ENCODE measurements around the gene CTXND1. TPM values are rescaled to one million over a fixed set of nuclear protein-coding genes. Genes with fewer than 3 reads are reported as not detected.

Gene CTXND1
- total and polyA plus RNA-seq, 2 of the 13 experiments (the other 11 are each of a cell fraction or from before 2014, with no cell fraction given): 1.2 to 2.1 TPM

DNA sequence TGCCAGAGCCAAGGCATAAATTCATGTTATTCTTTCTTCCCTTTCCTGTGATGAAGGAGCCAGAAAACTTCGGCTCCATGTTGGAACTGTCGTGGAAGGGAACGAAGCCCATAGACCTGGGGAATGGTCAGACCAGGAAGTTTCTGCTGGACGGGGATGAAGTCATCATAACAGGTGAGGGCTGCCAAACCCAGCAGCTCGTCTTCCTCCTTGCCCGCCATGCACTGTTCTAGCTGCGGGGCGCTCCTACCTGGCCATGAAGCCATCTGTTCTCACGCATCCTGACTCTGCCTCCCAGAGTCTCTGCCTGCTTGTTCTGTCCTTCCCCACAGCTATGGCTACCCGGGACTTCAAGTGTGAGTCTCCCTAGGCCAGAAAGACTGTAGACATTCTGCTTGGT is 71.0 kb downstream of the CTXND1 start (continued):
- TF ChIP-seq, protein P1, sequence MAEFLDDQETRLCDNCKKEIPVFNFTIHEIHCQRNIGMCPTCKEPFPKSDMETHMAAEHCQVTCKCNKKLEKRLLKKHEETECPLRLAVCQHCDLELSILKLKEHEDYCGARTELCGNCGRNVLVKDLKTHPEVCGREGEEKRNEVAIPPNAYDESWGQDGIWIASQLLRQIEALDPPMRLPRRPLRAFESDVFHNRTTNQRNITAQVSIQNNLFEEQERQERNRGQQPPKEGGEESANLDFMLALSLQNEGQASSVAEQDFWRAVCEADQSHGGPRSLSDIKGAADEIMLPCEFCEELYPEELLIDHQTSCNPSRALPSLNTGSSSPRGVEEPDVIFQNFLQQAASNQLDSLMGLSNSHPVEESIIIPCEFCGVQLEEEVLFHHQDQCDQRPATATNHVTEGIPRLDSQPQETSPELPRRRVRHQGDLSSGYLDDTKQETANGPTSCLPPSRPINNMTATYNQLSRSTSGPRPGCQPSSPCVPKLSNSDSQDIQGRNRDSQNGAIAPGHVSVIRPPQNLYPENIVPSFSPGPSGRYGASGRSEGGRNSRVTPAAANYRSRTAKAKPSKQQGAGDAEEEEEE (CRISPR knock-in tag; IDR thresholded peaks at IDR 0.05; ENCODE audit: borderline replicate concordance): no peak
- TF ChIP-seq ISL2 (CRISPR knock-in tag; IDR thresholded peaks at IDR 0.05): no peak
- TF ChIP-seq ZNF619 (CRISPR knock-in tag; IDR thresholded peaks at IDR 0.05): no peak
- TF ChIP-seq, protein P2, sequence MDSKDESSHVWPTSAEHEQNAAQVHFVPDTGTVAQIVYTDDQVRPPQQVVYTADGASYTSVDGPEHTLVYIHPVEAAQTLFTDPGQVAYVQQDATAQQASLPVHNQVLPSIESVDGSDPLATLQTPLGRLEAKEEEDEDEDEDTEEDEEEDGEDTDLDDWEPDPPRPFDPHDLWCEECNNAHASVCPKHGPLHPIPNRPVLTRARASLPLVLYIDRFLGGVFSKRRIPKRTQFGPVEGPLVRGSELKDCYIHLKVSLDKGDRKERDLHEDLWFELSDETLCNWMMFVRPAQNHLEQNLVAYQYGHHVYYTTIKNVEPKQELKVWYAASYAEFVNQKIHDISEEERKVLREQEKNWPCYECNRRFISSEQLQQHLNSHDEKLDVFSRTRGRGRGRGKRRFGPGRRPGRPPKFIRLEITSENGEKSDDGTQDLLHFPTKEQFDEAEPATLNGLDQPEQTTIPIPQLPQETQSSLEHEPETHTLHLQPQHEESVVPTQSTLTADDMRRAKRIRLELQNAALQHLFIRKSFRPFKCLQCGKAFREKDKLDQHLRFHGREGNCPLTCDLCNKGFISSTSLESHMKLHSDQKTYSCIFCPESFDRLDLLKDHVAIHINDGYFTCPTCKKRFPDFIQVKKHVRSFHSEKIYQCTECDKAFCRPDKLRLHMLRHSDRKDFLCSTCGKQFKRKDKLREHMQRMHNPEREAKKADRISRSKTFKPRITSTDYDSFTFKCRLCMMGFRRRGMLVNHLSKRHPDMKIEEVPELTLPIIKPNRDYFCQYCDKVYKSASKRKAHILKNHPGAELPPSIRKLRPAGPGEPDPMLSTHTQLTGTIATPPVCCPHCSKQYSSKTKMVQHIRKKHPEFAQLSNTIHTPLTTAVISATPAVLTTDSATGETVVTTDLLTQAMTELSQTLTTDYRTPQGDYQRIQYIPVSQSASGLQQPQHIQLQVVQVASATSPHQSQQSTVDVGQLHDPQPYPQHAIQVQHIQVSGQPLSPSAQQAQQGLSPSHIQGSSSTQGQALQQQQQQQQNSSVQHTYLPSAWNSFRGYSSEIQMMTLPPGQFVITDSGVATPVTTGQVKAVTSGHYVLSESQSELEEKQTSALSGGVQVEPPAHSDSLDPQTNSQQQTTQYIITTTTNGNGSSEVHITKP (CRISPR knock-in tag; IDR thresholded peaks at IDR 0.05; ENCODE audit: low read depth): no peak
- no peak for TF ChIP-seq KLF12 (CRISPR knock-in tag; IDR thresholded peaks at IDR 0.05; ENCODE audit: borderline replicate concordance)
- TF ChIP-seq, protein P3, sequence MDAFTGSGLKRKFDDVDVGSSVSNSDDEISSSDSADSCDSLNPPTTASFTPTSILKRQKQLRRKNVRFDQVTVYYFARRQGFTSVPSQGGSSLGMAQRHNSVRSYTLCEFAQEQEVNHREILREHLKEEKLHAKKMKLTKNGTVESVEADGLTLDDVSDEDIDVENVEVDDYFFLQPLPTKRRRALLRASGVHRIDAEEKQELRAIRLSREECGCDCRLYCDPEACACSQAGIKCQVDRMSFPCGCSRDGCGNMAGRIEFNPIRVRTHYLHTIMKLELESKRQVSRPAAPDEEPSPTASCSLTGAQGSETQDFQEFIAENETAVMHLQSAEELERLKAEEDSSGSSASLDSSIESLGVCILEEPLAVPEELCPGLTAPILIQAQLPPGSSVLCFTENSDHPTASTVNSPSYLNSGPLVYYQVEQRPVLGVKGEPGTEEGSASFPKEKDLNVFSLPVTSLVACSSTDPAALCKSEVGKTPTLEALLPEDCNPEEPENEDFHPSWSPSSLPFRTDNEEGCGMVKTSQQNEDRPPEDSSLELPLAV (CRISPR knock-in tag; conservative IDR thresholded peaks at IDR 0.05; ENCODE audit: low read depth): no peak
- no peak for TF ChIP-seq ZNF776 (CRISPR knock-in tag; IDR thresholded peaks at IDR 0.05)
- no peak for TF ChIP-seq ZNF556 (CRISPR knock-in tag; IDR thresholded peaks at IDR 0.05; ENCODE audit: borderline replicate concordance)
- TF ChIP-seq ZNF326 (CRISPR knock-in tag; IDR thresholded peaks at IDR 0.05; ENCODE audit: borderline replicate concordance): no peak
- TF ChIP-seq ZNF761 (CRISPR knock-in tag; conservative IDR thresholded peaks at IDR 0.05): no peak
- no peak for TF ChIP-seq CC2D1A (CRISPR knock-in tag; IDR thresholded peaks at IDR 0.05)

Measured in HepG2 (cell line).